Ascending aorta (tissue), 2 donors: ENCODE results near the gene PACSIN1. TPM values are rescaled to one million over a fixed set of nuclear protein-coding genes. Genes with fewer than 3 reads are reported as not detected.

ENCODE experiments used
- DNase-seq, 2 donors: peaks; one replicate each; pipeline ENCODE4 v3.0.0-alpha.2; 2019; ENCODE audit warnings: low spot score in 2 of 2
- H3K27ac ChIP-seq, 2 donors: fragments of 200-600 bp; sonication (generic); one replicate each; pipeline ENCODE4 v1.5.1; 2016 to 2017; ENCODE audit warnings: mild to moderate bottlenecking in 1 of 2
- H3K27me3 ChIP-seq: fragments of 200-600 bp; sonication (generic); one replicate; pipeline ENCODE4 v1.5.1; 2017
- H3K36me3 ChIP-seq, 2 donors: fragments of 200-600 bp; sonication (generic); one replicate each; pipeline ENCODE4 v1.5.1; 2016
- H3K4me1 ChIP-seq, 2 donors: fragments of 200-600 bp; sonication (generic); one replicate each; pipeline ENCODE4 v1.5.1; 2016 to 2017; ENCODE audit warnings: mild to moderate bottlenecking in 1 of 2
- H3K4me3 ChIP-seq, 2 donors: fragments of 200-600 bp; sonication (generic); one replicate each; pipeline ENCODE4 v1.5.1; 2016 to 2017; ENCODE audit warnings: mild to moderate bottlenecking in 1 of 2
- H3K9me3 ChIP-seq, 2 donors: fragments of 200-600 bp; sonication (generic); one replicate each; pipeline ENCODE4 v1.5.1; 2016
- intact Hi-C: fragments of 100-400 bp; cut with DNase I; formaldehyde crosslinking; loops from one replicate; pipeline ENCODE4 v1.15.1; 2023
- total RNA-seq: library from RNA; depleted of rRNA; stranded (reverse); fragments of >200 nt; gene quantifications from one replicate; pipeline ENCODE4 v1.1.0, GENCODE V29; 2016
- TF ChIP-seq, protein P1 (sequence below), 3 experiments: fragments of 200-600 bp in 2 of 3; fragments of 450-650 bp in 1 of 3; sonication (generic) in 2 of 3; IDR thresholded peaks; one replicate each; pipeline ENCODE4 v1.5.1; 2016 to 2019; ENCODE audit warnings: antibody characterized with exemption in 3 of 3, mild to moderate bottlenecking in 1 of 3, moderate library complexity in 1 of 3

The PACSIN1 gene, protein sequence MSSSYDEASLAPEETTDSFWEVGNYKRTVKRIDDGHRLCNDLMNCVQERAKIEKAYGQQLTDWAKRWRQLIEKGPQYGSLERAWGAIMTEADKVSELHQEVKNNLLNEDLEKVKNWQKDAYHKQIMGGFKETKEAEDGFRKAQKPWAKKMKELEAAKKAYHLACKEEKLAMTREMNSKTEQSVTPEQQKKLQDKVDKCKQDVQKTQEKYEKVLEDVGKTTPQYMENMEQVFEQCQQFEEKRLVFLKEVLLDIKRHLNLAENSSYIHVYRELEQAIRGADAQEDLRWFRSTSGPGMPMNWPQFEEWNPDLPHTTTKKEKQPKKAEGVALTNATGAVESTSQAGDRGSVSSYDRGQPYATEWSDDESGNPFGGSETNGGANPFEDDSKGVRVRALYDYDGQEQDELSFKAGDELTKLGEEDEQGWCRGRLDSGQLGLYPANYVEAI
- not detected for total RNA-seq

DNA sequence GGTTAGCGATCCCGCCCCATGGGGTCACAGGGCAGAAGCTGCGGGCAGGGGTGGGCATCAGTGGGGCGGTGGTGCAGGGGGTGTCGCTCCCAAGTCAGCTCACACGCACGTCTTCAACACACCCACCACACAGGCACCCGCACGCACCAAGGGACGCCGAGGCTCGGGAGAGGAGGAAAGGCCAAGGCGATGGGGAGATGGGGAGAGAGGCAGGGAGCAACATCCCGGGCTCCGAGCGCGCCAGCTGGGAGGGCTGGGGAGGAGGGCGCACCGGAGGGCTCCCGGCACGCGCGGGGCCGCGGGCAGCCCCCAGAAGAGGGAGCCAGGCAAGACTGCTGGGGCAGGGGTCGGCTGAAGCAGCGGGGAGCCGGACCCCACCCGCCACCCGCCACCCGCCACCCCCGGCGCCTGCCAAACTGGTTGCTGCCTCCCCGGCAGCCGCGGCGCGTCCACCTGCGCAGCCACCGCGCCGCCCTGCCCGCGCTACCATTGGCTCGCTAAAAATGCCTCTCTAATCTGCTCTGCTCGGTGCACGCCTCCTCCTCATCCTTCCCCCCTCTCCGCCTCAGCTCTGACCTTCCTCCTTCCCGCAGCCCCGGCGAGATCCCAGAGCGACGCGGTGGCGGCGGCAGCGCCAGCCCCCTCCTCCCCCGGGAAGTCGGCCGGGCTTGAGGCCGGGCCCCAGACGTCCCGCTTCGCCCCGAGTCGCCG is at the start of gene PACSIN1:
Gene PACSIN1 (plus strand): TSS at position 546 of the 711 bp plus-strand sequence. CDS start 60,230 bp downstream, outside the sequence.
- H3K36me3 ChIP-seq = no peaks in the 10 kb centered on the region
- no peak for DNase-seq
- TF ChIP-seq, protein P1, sequence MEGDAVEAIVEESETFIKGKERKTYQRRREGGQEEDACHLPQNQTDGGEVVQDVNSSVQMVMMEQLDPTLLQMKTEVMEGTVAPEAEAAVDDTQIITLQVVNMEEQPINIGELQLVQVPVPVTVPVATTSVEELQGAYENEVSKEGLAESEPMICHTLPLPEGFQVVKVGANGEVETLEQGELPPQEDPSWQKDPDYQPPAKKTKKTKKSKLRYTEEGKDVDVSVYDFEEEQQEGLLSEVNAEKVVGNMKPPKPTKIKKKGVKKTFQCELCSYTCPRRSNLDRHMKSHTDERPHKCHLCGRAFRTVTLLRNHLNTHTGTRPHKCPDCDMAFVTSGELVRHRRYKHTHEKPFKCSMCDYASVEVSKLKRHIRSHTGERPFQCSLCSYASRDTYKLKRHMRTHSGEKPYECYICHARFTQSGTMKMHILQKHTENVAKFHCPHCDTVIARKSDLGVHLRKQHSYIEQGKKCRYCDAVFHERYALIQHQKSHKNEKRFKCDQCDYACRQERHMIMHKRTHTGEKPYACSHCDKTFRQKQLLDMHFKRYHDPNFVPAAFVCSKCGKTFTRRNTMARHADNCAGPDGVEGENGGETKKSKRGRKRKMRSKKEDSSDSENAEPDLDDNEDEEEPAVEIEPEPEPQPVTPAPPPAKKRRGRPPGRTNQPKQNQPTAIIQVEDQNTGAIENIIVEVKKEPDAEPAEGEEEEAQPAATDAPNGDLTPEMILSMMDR (IDR thresholded peaks at IDR 0.05) = no peak
- H3K9me3 ChIP-seq = no peaks in the 10 kb centered on the region
- intact Hi-C loops = no loop called here
- peak within 1 kb of the TSS; percentile 49 to 53 for H3K4me3 ChIP-seq
- H3K27me3 ChIP-seq = peaks cover 6% of the 10 kb centered on the region
- H3K27ac ChIP-seq = no peak within 1 kb of the TSS
- peaks cover 0 to 9% of the 10 kb centered on the region in 2 donors for H3K4me1 ChIP-seq

DNA sequence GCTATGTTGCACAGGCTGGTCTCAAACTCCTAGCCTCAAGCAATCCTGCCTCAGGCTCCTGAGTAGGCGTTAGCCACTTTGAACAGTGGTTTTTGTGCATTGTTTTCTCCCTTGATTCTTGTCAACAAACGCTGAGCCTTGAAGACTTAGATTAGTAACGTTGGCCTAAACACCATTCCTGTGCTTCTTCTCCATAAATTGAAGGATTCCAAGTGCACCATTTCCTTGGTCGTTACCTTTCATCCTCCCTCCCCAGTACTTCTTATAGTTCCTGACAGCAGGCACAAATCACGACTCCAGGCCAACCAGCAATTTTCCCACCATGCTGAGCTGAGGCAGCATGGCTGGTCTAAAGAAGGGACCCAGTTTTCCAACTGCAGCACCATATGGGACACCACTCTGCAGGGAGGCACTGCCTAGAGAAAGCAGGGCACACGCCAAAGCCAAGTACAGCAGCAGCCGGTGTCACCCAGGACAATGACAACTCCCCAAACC is 49.0 kb upstream of the PACSIN1 start:
- intact Hi-C loops = no loop called here
- Histone ChIP-seq H3K4me1 (peaks cover 4 to 8% of the 10 kb centered on the region in 2 donors), H3K36me3 (peaks cover 52 to 59% of the 10 kb centered on the region in 2 donors), H3K4me3 (no peak overlapping the region), H3K27me3 (no peaks in the 10 kb centered on the region), H3K27ac (no peak overlapping the region), H3K9me3 (no peaks in the 10 kb centered on the region)
- TF ChIP-seq, protein P1 (IDR thresholded peaks at IDR 0.05) = no peak
- DNase-seq = no peak

DNA sequence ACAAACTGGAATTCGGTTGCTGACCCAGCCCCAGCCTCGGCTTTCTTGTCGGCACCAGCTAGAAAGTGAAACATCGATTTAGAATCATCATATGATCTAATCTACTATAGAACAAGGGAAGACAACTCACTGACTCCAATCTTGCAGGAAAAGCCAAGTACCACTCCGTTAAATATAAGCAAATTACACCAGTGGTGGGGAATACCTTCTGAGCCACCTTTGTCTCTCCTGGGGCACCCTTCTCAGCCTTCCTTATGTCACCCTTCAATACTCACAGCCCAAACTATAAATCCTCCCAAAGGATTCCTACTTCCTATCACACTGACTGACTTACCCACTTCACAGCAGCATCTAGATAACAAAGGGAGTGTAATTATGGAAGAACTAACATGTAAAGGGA is 47.5 kb upstream of the PACSIN1 start:
- TF ChIP-seq, protein P1 (IDR thresholded peaks at IDR 0.05) = no peak
- no peaks in the 10 kb centered on the region for H3K27me3 ChIP-seq
- H3K36me3 ChIP-seq = peaks cover 65 to 74% of the 10 kb centered on the region in 2 donors
- no peak for DNase-seq
- peaks cover 4 to 8% of the 10 kb centered on the region in 2 donors for H3K4me1 ChIP-seq
- no peaks in the 10 kb centered on the region for H3K9me3 ChIP-seq
- intact Hi-C loops = no loop called here
- H3K27ac ChIP-seq = no peak overlapping the region
- H3K4me3 ChIP-seq = no peak overlapping the region

DNA sequence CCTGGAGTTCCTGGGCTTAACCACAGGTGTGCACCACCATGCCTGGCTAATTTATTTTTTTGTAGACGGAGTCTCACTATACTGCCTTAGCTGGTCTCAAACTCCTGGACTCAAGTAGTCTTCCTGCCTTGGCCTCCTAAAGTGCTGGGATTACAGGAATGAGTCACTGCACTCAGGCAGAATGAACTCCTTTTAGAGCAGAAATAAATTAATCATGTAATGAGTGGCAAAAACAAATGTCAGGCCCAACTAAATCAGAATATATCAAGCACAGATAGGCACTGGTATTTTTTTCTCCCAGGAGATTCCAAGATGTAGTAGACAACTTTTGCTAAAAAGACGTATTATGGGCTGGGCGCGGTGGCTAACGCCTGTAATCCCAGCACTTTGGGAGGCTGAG is 42.6 kb upstream of the PACSIN1 start:
- TF ChIP-seq, protein P1 (IDR thresholded peaks at IDR 0.05) = no peak
- Histone ChIP-seq H3K36me3 (peaks cover 56 to 67% of the 10 kb centered on the region in 2 donors), H3K4me3 (no peak overlapping the region), H3K4me1 (peaks cover 0 to 9% of the 10 kb centered on the region in 2 donors), H3K27me3 (no peaks in the 10 kb centered on the region), H3K9me3 (no peaks in the 10 kb centered on the region), H3K27ac (no peak overlapping the region)
- intact Hi-C loops = no loop called here
- no peak for DNase-seq

DNA sequence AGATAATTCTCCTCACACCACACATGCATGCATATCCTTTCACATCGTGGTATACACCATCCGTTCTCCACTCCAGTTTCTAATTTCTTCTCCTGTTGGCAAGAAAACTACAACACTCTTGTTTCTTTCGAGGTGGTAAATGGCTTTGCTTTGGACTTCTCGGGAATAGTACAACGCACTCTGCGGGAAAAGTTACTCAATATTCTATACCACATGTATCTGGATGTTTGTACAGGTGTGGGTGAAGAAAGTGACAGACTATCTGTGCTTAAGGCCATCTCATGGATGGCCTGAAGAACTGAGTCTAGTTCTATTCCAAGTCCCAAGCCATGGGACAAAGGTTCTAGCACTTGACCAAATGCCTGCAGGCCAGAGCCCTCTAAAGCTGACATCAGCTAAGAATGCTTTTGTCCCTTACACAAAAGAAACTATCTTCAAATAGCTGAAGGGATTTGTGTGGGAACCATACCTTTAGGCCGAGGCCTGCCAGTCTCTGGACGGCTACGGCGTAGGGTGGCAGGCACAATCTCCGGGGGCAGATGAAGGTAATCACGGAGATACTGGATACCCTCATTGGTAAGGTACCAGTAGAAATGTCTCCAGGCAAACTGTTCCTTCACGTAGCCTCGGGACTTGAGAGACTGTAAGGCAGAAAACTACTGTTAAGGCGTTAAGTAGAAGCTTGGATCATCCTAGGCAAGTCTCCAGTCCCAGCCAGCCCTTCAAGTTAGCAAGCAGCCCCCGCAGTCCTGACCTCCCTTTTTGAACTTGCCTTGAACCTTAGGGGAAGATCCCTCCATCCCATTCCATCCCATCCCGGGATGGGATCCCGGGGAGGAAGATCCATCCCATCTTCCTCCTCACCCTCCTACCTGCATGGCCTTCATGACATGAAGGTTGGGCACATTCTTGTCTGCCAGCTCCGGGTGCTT is 41.4 kb upstream of the PACSIN1 start:
- peaks cover 0 to 9% of the 10 kb centered on the region in 2 donors for H3K4me1 ChIP-seq
- TF ChIP-seq, protein P1 (IDR thresholded peaks at IDR 0.05) = no peak
- no peaks in the 10 kb centered on the region for H3K9me3 ChIP-seq
- intact Hi-C loops = loop anchor here (5.0 kb wide), 1 partner anchor 333 kb away; the partner anchor contains the start of gene SNRPC
- peak overlapping the region; percentile 70 to 88 for H3K4me3 ChIP-seq
- H3K36me3 ChIP-seq = peaks cover 44 to 54% of the 10 kb centered on the region in 2 donors
- no peaks in the 10 kb centered on the region for H3K27me3 ChIP-seq
- peak overlapping the region; percentile 83 to 85 for H3K27ac ChIP-seq
- DNase-seq = no peak
